OCI-LY1 (cell line): ENCODE data around the gene FAM53A.

Source experiments
- EZH2 ChIP-seq: fragments of 200-600 bp; sonication (generic), shearing (Covaris generic); IDR thresholded peaks from 2 replicates; pipeline ENCODE4 v1.8.0; 2017; ENCODE audit warnings: borderline replicate concordance, mixed run types, mild to moderate bottlenecking, antibody characterized with exemption, low read length, moderate library complexity, mixed read lengths
- TF ChIP-seq, protein P1 (sequence below): fragments of 200-600 bp; sonication (generic), shearing (Covaris generic); IDR thresholded peaks from 2 replicates; pipeline ENCODE4 v1.5.1; 2017; ENCODE audit warnings: mild to moderate bottlenecking, antibody characterized with exemption, low read length, moderate library complexity, mixed read lengths

DNA sequence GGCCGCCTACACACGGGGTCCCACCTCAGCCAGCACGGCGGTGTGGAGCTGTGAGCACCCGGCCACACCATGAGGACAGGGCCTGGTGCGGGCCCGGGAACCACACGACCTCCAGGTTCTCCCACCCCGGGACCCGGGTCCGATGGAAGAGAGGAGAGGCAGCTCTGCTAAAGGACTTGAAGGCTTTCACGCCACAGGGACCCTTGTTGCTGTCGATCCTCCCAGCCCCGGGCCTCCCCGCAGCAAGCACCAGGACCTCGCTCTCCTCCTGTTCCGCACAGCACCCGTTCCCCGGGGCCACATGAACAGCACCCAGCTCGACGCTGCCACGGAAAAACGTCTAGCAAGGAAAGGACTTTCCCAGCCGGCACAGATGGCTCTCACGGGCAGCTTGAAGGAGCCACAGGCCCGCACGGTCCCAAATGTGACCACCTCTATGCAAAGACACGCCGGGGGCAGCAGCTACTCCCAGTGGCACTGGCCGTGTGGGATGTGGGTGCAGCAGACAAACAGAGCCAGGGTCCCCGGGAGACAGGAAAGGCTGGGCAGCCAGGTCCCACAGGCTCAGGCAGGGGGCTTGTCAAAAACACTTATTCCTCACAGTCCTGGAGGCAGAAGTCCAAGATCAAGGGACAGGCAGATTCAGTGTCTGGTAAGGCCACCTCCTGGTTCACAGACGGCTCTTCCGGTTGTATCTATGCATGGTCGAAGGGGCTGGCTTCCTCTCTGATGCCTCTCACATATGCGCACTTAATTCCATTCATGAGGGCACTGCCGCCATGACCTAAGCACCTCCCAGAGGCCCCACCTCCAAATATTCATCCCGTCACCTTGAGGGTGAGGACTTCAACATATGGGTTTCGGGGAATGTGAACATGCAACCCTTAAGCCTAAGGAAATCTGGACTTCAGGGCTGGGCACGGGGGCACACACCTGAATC, 24.7 kb downstream of the FAM53A start:
- TF ChIP-seq, protein P1, sequence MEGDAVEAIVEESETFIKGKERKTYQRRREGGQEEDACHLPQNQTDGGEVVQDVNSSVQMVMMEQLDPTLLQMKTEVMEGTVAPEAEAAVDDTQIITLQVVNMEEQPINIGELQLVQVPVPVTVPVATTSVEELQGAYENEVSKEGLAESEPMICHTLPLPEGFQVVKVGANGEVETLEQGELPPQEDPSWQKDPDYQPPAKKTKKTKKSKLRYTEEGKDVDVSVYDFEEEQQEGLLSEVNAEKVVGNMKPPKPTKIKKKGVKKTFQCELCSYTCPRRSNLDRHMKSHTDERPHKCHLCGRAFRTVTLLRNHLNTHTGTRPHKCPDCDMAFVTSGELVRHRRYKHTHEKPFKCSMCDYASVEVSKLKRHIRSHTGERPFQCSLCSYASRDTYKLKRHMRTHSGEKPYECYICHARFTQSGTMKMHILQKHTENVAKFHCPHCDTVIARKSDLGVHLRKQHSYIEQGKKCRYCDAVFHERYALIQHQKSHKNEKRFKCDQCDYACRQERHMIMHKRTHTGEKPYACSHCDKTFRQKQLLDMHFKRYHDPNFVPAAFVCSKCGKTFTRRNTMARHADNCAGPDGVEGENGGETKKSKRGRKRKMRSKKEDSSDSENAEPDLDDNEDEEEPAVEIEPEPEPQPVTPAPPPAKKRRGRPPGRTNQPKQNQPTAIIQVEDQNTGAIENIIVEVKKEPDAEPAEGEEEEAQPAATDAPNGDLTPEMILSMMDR, result no peak
- no peak for TF ChIP-seq EZH2
